BLaER1 (cell line): ENCODE data around the gene DIP2A.
"Not testable (repeated sequence)": the region's sequence is repeated elsewhere in the genome, so short reads cannot be mapped to it uniquely, and the experiment has no call there.

Source experiments
- H3K27ac ChIP-seq: shearing (Covaris generic); formaldehyde crosslinking; 2 replicates; pipeline ENCODE4 v1.8.1; 2022
- H3K27me3 ChIP-seq: shearing (Covaris generic); formaldehyde crosslinking; 2 replicates; pipeline ENCODE4 v1.8.1; 2022
- H3K36me3 ChIP-seq: shearing (Covaris generic); formaldehyde crosslinking; 2 replicates; pipeline ENCODE4 v1.8.1; 2022
- H3K4me1 ChIP-seq: shearing (Covaris generic); formaldehyde crosslinking; 2 replicates; pipeline ENCODE4 v1.8.1; 2022
- H3K4me2 ChIP-seq: shearing (Covaris generic); formaldehyde crosslinking; 2 replicates; pipeline ENCODE4 v1.8.1; 2022
- H3K4me3 ChIP-seq: shearing (Covaris generic); formaldehyde crosslinking; 2 replicates; pipeline ENCODE4 v1.8.1; 2022
- H3K9ac ChIP-seq: shearing (Covaris generic); formaldehyde crosslinking; 2 replicates; pipeline ENCODE4 v1.8.1; 2022
- H3K9me3 ChIP-seq: shearing (Covaris generic); formaldehyde crosslinking; 2 replicates; pipeline ENCODE4 v1.8.1; 2022
- H4K20me1 ChIP-seq: shearing (Covaris generic); formaldehyde crosslinking; 2 replicates; pipeline ENCODE4 v1.8.1; 2022
- Cebpa-rat ChIP-seq: shearing (Covaris generic); IDR thresholded peaks from 2 replicates; pipeline ENCODE4 v1.8.1; 2022

DIP2A gene

DNA sequence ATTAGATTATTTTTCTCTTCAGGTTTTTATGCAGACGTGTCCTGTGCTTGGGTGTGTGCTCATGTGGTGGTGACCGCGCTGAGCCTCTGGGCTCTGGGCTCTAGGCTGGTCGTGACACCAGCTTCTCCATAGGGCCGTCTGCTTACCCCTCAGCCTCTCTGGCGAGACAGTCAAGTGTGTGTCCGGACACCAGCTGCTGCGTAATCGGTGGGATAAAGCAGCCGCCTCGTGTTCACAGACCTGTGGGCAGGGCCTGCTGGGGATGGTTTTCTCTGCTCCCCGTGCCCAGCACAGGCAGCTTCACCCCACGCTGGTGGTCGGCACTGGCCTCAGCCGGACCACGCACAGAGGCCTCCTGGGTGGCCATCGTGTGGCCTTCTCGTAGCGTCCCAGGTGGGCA, 33.6 kb upstream of the DIP2A start:
- H3K36me3 ChIP-seq, result peaks cover 71% of the 10 kb centered on the region
- H3K9ac ChIP-seq, result no peak overlapping the region
- H3K4me1 ChIP-seq, result peaks cover 42% of the 10 kb centered on the region
- H3K27me3 ChIP-seq, result no peaks in the 10 kb centered on the region
- H3K9me3 ChIP-seq, result no peaks in the 10 kb centered on the region
- H4K20me1 ChIP-seq, result no peaks in the 10 kb centered on the region
- TF ChIP-seq Cebpa-rat, result no peak
- H3K4me2 ChIP-seq, result no peak overlapping the region
- 0 out of 2 replicates have a peak overlapping the region, but pooled peaks have one; percentile 13 for H3K27ac ChIP-seq
- no peak overlapping the region for H3K4me3 ChIP-seq

DNA sequence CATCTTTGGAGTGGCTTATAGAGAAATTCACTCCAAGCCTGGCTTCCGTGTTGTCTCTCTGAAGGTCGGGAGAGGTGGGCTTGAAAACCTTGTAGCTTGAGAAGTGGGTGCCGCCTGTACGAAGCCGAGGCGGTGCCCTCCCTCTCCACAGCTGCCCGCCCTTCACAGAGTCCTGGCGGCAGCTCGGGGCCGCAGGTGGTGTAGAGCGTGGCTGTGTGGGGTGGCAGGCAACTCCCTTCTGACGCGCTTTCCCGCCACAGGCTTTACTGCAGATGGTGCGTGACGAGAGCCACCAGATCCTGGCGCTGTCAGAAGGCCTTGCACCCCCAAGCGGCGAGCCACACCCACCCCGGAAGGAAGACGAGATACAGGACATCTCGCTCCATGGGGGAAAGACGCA, 33.1 kb upstream of the DIP2A start:
- Histone ChIP-seq H3K9me3 (no peaks in the 10 kb centered on the region), H3K4me2 (no peak overlapping the region), H3K4me1 (peaks cover 36% of the 10 kb centered on the region), H3K9ac (no peak overlapping the region), H3K27ac (0 out of 2 replicates have a peak overlapping the region, but pooled peaks have one; percentile 13), H3K4me3 (no peak overlapping the region), H3K36me3 (peaks cover 74% of the 10 kb centered on the region), H3K27me3 (no peaks in the 10 kb centered on the region), H4K20me1 (no peaks in the 10 kb centered on the region)
- no peak for TF ChIP-seq Cebpa-rat

- H4K20me1 ChIP-seq, result no peaks in the 10 kb centered on the region
- peaks cover 77% of the 10 kb centered on the region for H3K36me3 ChIP-seq
- H3K4me1 ChIP-seq, result peaks cover 27% of the 10 kb centered on the region
- H3K9me3 ChIP-seq, result no peaks in the 10 kb centered on the region
- H3K9ac ChIP-seq, result 0 out of 2 replicates have a peak overlapping the region, but pooled peaks have one; percentile 41
- peak overlapping the region; percentile 51; the same call in 1 of the 2 replicates for H3K27ac ChIP-seq
- no peaks in the 10 kb centered on the region for H3K27me3 ChIP-seq
- no peak overlapping the region for H3K4me2 ChIP-seq
- no peak for TF ChIP-seq Cebpa-rat
- H3K4me3 ChIP-seq, result no peak overlapping the region
Observed at GRCh38 chr21:46426313-46427046, 32.2 kb upstream of the DIP2A start.

- Histone ChIP-seq H3K4me1 (peaks cover 17% of the 10 kb centered on the region), H3K9me3 (no peaks in the 10 kb centered on the region), H3K9ac (no peak overlapping the region), H3K27me3 (no peaks in the 10 kb centered on the region), H3K36me3 (peaks cover 77% of the 10 kb centered on the region), H3K4me2 (no peak overlapping the region), H3K4me3 (no peak overlapping the region), H4K20me1 (no peaks in the 10 kb centered on the region), H3K27ac (no peak overlapping the region)
- TF ChIP-seq Cebpa-rat, result no peak
Observed at GRCh38 chr21:46427516-46427915, 31.2 kb upstream of the DIP2A start.

DNA sequence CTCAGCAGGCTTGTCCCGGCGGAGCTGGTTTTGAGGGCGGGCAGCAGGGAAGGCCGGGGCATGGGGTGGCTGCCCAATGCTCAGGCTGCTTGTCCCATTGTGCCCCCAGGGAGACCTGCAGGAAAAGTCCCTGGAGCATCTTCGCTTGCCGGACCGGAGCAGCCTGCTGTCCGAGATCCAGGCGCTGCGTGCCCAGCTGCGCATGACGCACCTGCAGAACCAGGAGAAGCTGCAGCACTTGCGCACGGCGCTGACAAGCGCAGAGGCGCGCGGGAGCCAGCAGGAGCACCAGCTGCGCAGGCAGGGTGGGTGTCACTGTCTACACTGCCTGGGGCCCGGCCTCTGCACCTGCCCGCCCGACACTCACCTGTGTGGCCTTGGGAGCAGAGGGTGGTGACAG, 30.4 kb upstream of the DIP2A start:
- H3K9ac ChIP-seq, result no peak overlapping the region
- H3K9me3 ChIP-seq, result no peaks in the 10 kb centered on the region
- H3K27ac ChIP-seq, result no peak overlapping the region
- no peak overlapping the region for H3K4me2 ChIP-seq
- no peaks in the 10 kb centered on the region for H4K20me1 ChIP-seq
- H3K36me3 ChIP-seq, result peaks cover 81% of the 10 kb centered on the region
- H3K4me3 ChIP-seq, result no peak overlapping the region
- H3K27me3 ChIP-seq, result no peaks in the 10 kb centered on the region
- peaks cover 9% of the 10 kb centered on the region for H3K4me1 ChIP-seq
- no peak for TF ChIP-seq Cebpa-rat

GRCh38 chr21:46428987-46429710, 29.5 kb upstream of the DIP2A start:
- Histone ChIP-seq H3K36me3 (peaks cover 90% of the 10 kb centered on the region), H3K4me3 (no peak overlapping the region), H3K4me2 (no peak overlapping the region), H3K4me1 (peaks cover 3% of the 10 kb centered on the region), H4K20me1 (peaks cover 2% of the 10 kb centered on the region; the same call in 1 of the 2 replicates), H3K27me3 (no peaks in the 10 kb centered on the region), H3K9me3 (no peaks in the 10 kb centered on the region), H3K9ac (no peak overlapping the region), H3K27ac (no peak overlapping the region)
- TF ChIP-seq Cebpa-rat, result no peak

DNA sequence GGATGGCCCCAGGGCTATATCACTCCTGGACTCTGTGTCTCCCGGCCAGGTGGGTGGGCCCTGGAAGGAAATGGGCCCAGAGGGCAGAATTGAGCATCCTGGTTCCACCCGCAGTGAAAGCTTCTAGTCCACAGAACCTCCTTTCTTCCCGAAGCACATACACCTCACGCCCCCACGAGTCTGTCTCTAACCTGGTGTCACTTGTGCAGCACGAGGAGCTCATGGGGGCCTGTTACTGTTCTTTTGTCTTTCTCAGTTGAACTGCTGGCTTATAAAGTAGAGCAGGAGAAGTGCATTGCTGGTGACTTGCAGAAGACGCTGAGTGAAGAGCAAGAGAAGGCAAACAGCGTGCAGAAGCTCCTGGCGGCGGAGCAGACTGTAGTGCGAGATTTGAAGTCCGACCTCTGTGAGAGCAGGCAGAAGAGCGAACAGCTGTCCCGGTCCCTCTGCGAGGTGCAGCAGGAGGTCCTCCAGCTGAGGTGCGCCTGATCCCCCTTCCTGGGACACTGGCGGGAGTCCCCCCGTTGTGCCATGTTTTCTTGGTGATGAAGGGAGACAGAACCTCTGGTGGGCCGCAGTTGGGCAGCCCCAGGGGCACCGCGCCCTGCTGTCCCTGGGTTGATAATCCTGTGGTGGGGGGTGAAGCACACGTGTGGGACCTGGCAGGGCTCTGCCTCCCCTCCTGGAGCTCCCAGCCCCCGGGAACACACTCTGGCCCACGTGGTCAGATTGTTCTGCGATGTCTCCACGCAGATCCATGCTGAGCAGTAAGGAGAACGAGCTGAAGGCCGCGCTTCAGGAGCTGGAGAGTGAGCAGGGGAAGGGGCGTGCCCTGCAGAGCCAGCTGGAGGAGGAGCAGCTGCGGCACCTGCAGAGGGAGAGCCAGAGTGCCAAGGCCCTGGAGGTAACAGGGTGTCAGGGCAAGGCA, 28.7 kb upstream of the DIP2A start:
- Histone ChIP-seq H4K20me1 (peaks cover 9% of the 10 kb centered on the region; the same call in 1 of the 2 replicates), H3K9me3 (no peaks in the 10 kb centered on the region)

GRCh38 chr21:46431448-46431847, 27.2 kb upstream of the DIP2A start:
- Histone ChIP-seq H4K20me1 (peaks cover 9% of the 10 kb centered on the region; the same call in 1 of the 2 replicates), H3K9me3 (no peaks in the 10 kb centered on the region), H3K4me1 (no peaks in the 10 kb centered on the region), H3K36me3 (peaks cover 99% of the 10 kb centered on the region), H3K27ac (no peak overlapping the region), H3K4me3 (no peak overlapping the region), H3K4me2 (no peak overlapping the region), H3K9ac (no peak overlapping the region), H3K27me3 (no peaks in the 10 kb centered on the region)
- no peak for TF ChIP-seq Cebpa-rat

More for the DNA sequence above, 28.7 kb upstream of the DIP2A start:
- no peaks in the 10 kb centered on the region for H3K27me3 ChIP-seq
- H3K4me1 ChIP-seq, result no peaks in the 10 kb centered on the region
- H3K4me3 ChIP-seq, result no peak overlapping the region
- H3K9ac ChIP-seq, result no peak overlapping the region
- no peak overlapping the region for H3K27ac ChIP-seq
- no peak for TF ChIP-seq Cebpa-rat
- no peak overlapping the region for H3K4me2 ChIP-seq
- peaks cover 99% of the 10 kb centered on the region for H3K36me3 ChIP-seq

DNA sequence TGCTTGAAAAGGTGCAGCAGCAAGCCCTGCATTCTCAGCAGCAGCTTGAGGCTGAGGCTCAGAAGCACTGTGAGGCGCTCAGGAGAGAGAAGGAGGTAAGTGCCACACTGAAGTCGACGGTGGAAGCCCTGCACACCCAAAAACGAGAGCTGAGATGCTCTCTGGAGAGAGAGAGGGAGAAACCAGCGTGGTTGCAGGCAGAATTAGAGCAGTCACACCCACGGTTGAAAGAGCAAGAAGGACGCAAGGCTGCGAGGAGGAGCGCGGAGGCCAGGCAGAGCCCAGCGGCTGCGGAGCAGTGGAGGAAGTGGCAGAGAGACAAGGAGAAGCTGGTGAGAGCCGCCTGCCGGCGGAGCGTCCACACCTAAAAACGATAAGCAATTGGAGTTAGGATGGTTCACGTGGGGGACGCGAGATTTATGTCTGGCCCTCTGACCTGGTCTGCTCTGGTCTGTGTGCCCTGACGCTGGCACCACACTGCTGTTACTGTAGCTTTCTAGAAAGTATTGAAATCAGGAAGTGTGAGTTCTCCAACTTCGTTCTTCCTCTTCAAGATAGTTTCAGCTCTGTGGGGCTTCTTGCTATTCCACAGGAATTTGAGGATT, 26.7 kb upstream of the DIP2A start:
- H3K9ac ChIP-seq, result no peak overlapping the region
- no peak for TF ChIP-seq Cebpa-rat
- H3K27me3 ChIP-seq, result no peaks in the 10 kb centered on the region
- H3K36me3 ChIP-seq, result peaks cover 99% of the 10 kb centered on the region
- H3K4me3 ChIP-seq, result no peak overlapping the region
- H4K20me1 ChIP-seq, result peaks cover 9% of the 10 kb centered on the region; the same call in 1 of the 2 replicates
- no peaks in the 10 kb centered on the region for H3K9me3 ChIP-seq
- no peaks in the 10 kb centered on the region for H3K4me1 ChIP-seq
- no peak overlapping the region for H3K4me2 ChIP-seq
- no peak overlapping the region for H3K27ac ChIP-seq

- not testable (repeated sequence) for H3K9me3 ChIP-seq, H3K4me3 ChIP-seq, H3K4me1 ChIP-seq, H3K9ac ChIP-seq, H3K27ac ChIP-seq, H3K4me2 ChIP-seq, H4K20me1 ChIP-seq, H3K27me3 ChIP-seq
- H3K36me3 ChIP-seq, result peaks cover 99% of the 10 kb centered on the region
Observed at GRCh38 chr21:46433116-46433515, 25.6 kb upstream of the DIP2A start.
